Measurements from ENCODE around the gene KERA.

- TF ChIP-seq, protein P1, sequence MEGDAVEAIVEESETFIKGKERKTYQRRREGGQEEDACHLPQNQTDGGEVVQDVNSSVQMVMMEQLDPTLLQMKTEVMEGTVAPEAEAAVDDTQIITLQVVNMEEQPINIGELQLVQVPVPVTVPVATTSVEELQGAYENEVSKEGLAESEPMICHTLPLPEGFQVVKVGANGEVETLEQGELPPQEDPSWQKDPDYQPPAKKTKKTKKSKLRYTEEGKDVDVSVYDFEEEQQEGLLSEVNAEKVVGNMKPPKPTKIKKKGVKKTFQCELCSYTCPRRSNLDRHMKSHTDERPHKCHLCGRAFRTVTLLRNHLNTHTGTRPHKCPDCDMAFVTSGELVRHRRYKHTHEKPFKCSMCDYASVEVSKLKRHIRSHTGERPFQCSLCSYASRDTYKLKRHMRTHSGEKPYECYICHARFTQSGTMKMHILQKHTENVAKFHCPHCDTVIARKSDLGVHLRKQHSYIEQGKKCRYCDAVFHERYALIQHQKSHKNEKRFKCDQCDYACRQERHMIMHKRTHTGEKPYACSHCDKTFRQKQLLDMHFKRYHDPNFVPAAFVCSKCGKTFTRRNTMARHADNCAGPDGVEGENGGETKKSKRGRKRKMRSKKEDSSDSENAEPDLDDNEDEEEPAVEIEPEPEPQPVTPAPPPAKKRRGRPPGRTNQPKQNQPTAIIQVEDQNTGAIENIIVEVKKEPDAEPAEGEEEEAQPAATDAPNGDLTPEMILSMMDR (IDR thresholded peaks at IDR 0.05): no peak
- TF ChIP-seq POLR2A (IDR thresholded peaks at IDR 0.05): no peak
These were observed 1.3 kb downstream of the KERA start for GRCh38 chr12:91056488-91056887.
